ENCODE data around the gene TRIO. TPM values are rescaled to one million over a fixed set of nuclear protein-coding genes. Genes with fewer than 3 reads are reported as not detected.

TRIO gene
- total RNA-seq, 4 donors from 2014 or later, result 186 to 388 (median 285) TPM

- no peaks in the 10 kb centered on the region for H3K9me3 ChIP-seq
- intact Hi-C loops (cut with DNase I; ENCODE audit: low total_unique reads), result no loop called here
- H3K27ac ChIP-seq, result peak overlapping the region; percentile 76 to 85 (median 84)
- 68 to 76% methylated on average over 3 of the region's 3 CpGs for WGBS, 2 donors (ENCODE audit: low coverage in 1 of 2)
- no peaks in the 10 kb centered on the region for H3K27me3 ChIP-seq
- no peak for DNase-seq
- no peaks in the 10 kb centered on the region for H3K36me3 ChIP-seq
- no peak for TF ChIP-seq POLR2A (IDR thresholded peaks at IDR 0.05)
- TF ChIP-seq EP300 (IDR thresholded peaks at IDR 0.05; ENCODE audit: low read depth), result no peak
- no peak for TF ChIP-seq POLR2AphosphoS5 (IDR thresholded peaks at IDR 0.05)
- no peak for TF ChIP-seq CTCF (IDR thresholded peaks at IDR 0.05)
- H3K4me1 ChIP-seq, result peaks cover 4 to 63% (median 34%) of the 10 kb centered on the region in 4 donors
- in situ Hi-C loops (cut with MboI; ENCODE audit: low pct_ligation_motif_present in 1 of 4, low pct_unique_long_range_greater_than_20kb in 1 of 4, low sequenced_read_pairs in 3 of 4), result no loop called here
- H3K4me3 ChIP-seq, result no peak overlapping the region
Measured at GRCh38 chr5:14191325-14191724, 48.2 kb downstream of the TRIO start.

- Histone ChIP-seq H3K4me1 (peaks cover 4 to 52% (median 29%) of the 10 kb centered on the region in 4 donors), H3K36me3 (no peaks in the 10 kb centered on the region), H3K4me3 (no peak overlapping the region), H3K27ac (peak overlapping the region in 2 of 4 donors; percentile 27 to 85), H3K27me3 (no peaks in the 10 kb centered on the region), H3K9me3 (no peaks in the 10 kb centered on the region)
- WGBS, 2 donors (ENCODE audit: low coverage in 1 of 2), result 74 to 86% methylated on average over 3 to 4 of the region's 4 CpGs
- TF ChIP-seq EP300 (IDR thresholded peaks at IDR 0.05; ENCODE audit: low read depth) (no peak), POLR2A (IDR thresholded peaks at IDR 0.05) (no peak), CTCF (IDR thresholded peaks at IDR 0.05) (no peak), POLR2AphosphoS5 (IDR thresholded peaks at IDR 0.05) (no peak)
- in situ Hi-C loops (cut with MboI; ENCODE audit: low pct_ligation_motif_present in 1 of 4, low pct_unique_long_range_greater_than_20kb in 1 of 4, low sequenced_read_pairs in 3 of 4) (no loop called here), intact Hi-C loops (cut with DNase I; ENCODE audit: low total_unique reads) (no loop called here)
- no peak for DNase-seq
Measured at GRCh38 chr5:14193496-14193895, 50.4 kb downstream of the TRIO start.

- Histone ChIP-seq H3K36me3 (no peaks in the 10 kb centered on the region), H3K27me3 (no peaks in the 10 kb centered on the region), H3K4me3 (no peak overlapping the region), H3K27ac (no peak overlapping the region), H3K4me1 (peaks cover 9 to 53% (median 22%) of the 10 kb centered on the region in 4 donors), H3K9me3 (no peaks in the 10 kb centered on the region)
- in situ Hi-C loops (cut with MboI; ENCODE audit: low pct_ligation_motif_present in 1 of 4, low pct_unique_long_range_greater_than_20kb in 1 of 4, low sequenced_read_pairs in 3 of 4), result no loop called here
- TF ChIP-seq EP300 (IDR thresholded peaks at IDR 0.05; ENCODE audit: low read depth), result no peak
- TF ChIP-seq POLR2AphosphoS5 (IDR thresholded peaks at IDR 0.05), result no peak
- no peak for TF ChIP-seq POLR2A (IDR thresholded peaks at IDR 0.05)
- TF ChIP-seq CTCF (IDR thresholded peaks at IDR 0.05), result no peak
- DNase-seq, result no peak
- intact Hi-C loops (cut with DNase I; ENCODE audit: low total_unique reads), result no loop called here
- WGBS, 2 donors (ENCODE audit: low coverage in 1 of 2), result 94 to 100% methylated on average over 5 of the region's 5 CpGs
Measured at GRCh38 chr5:14195588-14195987, 52.4 kb downstream of the TRIO start.

- WGBS, 2 donors (ENCODE audit: low coverage in 1 of 2), result 57 to 68% methylated on average over 5 of the region's 5 CpGs
- intact Hi-C loops (cut with DNase I; ENCODE audit: low total_unique reads) (no loop called here), in situ Hi-C loops (cut with MboI; ENCODE audit: low pct_ligation_motif_present in 1 of 4, low pct_unique_long_range_greater_than_20kb in 1 of 4, low sequenced_read_pairs in 3 of 4) (no loop called here)
- H3K4me3 ChIP-seq, result no peak overlapping the region
- DNase-seq, result no peak
- no peaks in the 10 kb centered on the region for H3K9me3 ChIP-seq
- peaks cover 11 to 49% (median 22%) of the 10 kb centered on the region in 4 donors for H3K4me1 ChIP-seq
- peak overlapping the region in 3 of 4 donors; percentile 2 to 22 (median 11) for H3K27ac ChIP-seq
- TF ChIP-seq POLR2AphosphoS5 (IDR thresholded peaks at IDR 0.05) (no peak), POLR2A (IDR thresholded peaks at IDR 0.05) (no peak), EP300 (IDR thresholded peaks at IDR 0.05; ENCODE audit: low read depth) (no peak), CTCF (IDR thresholded peaks at IDR 0.05) (no peak)
- H3K36me3 ChIP-seq, result no peaks in the 10 kb centered on the region
- H3K27me3 ChIP-seq, result no peaks in the 10 kb centered on the region
Measured at GRCh38 chr5:14197056-14197455, 53.9 kb downstream of the TRIO start.

Measured in transverse colon (tissue), 4 donors.